H9 (cell line): ENCODE results near the gene TMEM108. TPM values are rescaled to one million over a fixed set of nuclear protein-coding genes. Genes with fewer than 3 reads are reported as not detected.

ENCODE experiments used
- DNase-seq: peaks from one replicate; pipeline ENCODE4 v3.0.0-alpha.2; 2017
- H2AFZ ChIP-seq: one replicate; pipeline ENCODE4 v1.6.1; 2013; ENCODE audit warnings: mild to moderate bottlenecking, low read length, control low read depth, moderate library complexity
- H2AK5ac ChIP-seq: 2 replicates; pipeline ENCODE4 v1.6.1; 2013; ENCODE audit warnings: low read length, control low read depth, mixed read lengths; ENCODE audit not compliant: insufficient read length
- H2BK120ac ChIP-seq: one replicate; pipeline ENCODE4 v1.6.1; 2013; ENCODE audit warnings: low read depth, mild to moderate bottlenecking, low read length, control low read depth, inconsistent platforms; ENCODE audit not compliant: poor library complexity, severe bottlenecking
- H2BK12ac ChIP-seq: 2 replicates; pipeline ENCODE4 v1.6.1; 2013; ENCODE audit warnings: low read length, control low read depth, mixed read lengths, low read depth; ENCODE audit not compliant: insufficient read length
- H2BK15ac ChIP-seq: 2 replicates; pipeline ENCODE4 v1.6.1; 2013; ENCODE audit warnings: low read depth, low read length, control low read depth
- H2BK20ac ChIP-seq: one replicate; pipeline ENCODE4 v1.6.1; 2013; ENCODE audit warnings: low read depth, mild to moderate bottlenecking, low read length, control low read depth, inconsistent platforms; ENCODE audit not compliant: poor library complexity, severe bottlenecking
- H2BK5ac ChIP-seq: 2 replicates; pipeline ENCODE4 v1.6.1; 2013; ENCODE audit warnings: low read length, control low read depth, mixed read lengths; ENCODE audit not compliant: insufficient read length
- H3K14ac ChIP-seq: 2 replicates; pipeline ENCODE4 v1.6.1; 2013; ENCODE audit warnings: low read length, control low read depth; ENCODE audit not compliant: insufficient read depth
- H3K18ac ChIP-seq: 2 replicates; pipeline ENCODE4 v1.6.1; 2013; ENCODE audit warnings: low read depth, mild to moderate bottlenecking, mixed read lengths, low read length, control low read depth; ENCODE audit not compliant: insufficient read length
- H3K23ac ChIP-seq: 2 replicates; pipeline ENCODE4 v1.6.1; 2013; ENCODE audit warnings: low read length, control low read depth, mixed read lengths, low read depth; ENCODE audit not compliant: insufficient read length
- H3K23me2 ChIP-seq: 2 replicates; pipeline ENCODE4 v1.6.1; 2013; ENCODE audit warnings: low read depth, mild to moderate bottlenecking, mixed read lengths, low read length, control low read depth; ENCODE audit not compliant: insufficient read length, poor library complexity, severe bottlenecking
- H3K27ac ChIP-seq: 2 replicates; pipeline ENCODE4 v1.5.1; 2013; ENCODE audit warnings: low read length, control low read depth, mixed read lengths, low read depth; ENCODE audit not compliant: insufficient read length
- H3K27me3 ChIP-seq: 2 replicates; pipeline ENCODE4 v1.6.1; 2013; ENCODE audit warnings: low read length, control low read depth, inconsistent platforms; ENCODE audit not compliant: insufficient read depth
- H3K4ac ChIP-seq: 2 replicates; pipeline ENCODE4 v1.6.1; 2013; ENCODE audit warnings: low read depth, mild to moderate bottlenecking, control low read depth, inconsistent platforms, low read length, moderate library complexity
- H3K4me1 ChIP-seq: 2 replicates; pipeline ENCODE4 v1.6.1; 2013; ENCODE audit warnings: low read length, control low read depth, inconsistent platforms; ENCODE audit not compliant: insufficient read depth
- H3K4me2 ChIP-seq: 2 replicates; pipeline ENCODE4 v1.6.1; 2013; ENCODE audit warnings: low read length, control low read depth, mixed read lengths; ENCODE audit not compliant: insufficient read length, insufficient read depth
- H3K56ac ChIP-seq: 2 replicates; pipeline ENCODE4 v1.6.1; 2013; ENCODE audit warnings: low read depth, mild to moderate bottlenecking, mixed read lengths, low read length, control low read depth; ENCODE audit not compliant: insufficient read length
- H3K79me1 ChIP-seq: 2 replicates; pipeline ENCODE4 v1.6.1; 2013; ENCODE audit warnings: low read depth, mild to moderate bottlenecking, moderate library complexity, low read length, control low read depth, inconsistent platforms; ENCODE audit not compliant: insufficient read depth, poor library complexity, severe bottlenecking
- H3K79me2 ChIP-seq: 2 replicates; pipeline ENCODE4 v1.6.1; 2013; ENCODE audit warnings: low read length, control low read depth, inconsistent platforms; ENCODE audit not compliant: insufficient read depth
- H3K9ac ChIP-seq: 2 replicates; pipeline ENCODE4 v1.6.1; 2013; ENCODE audit warnings: low read length, control low read depth, mixed read lengths; ENCODE audit not compliant: insufficient read length; ENCODE audit errors: extremely low read depth
- H3K9me3 ChIP-seq: one replicate; pipeline ENCODE4 v1.6.1; 2013; ENCODE audit warnings: low read depth, low read length, inconsistent platforms; ENCODE audit not compliant: control insufficient read depth
- H3T11ph ChIP-seq: one replicate; pipeline ENCODE4 v1.6.1; 2013; ENCODE audit warnings: mild to moderate bottlenecking, low read length, control low read depth, inconsistent platforms
- H4K20me1 ChIP-seq: one replicate; pipeline ENCODE4 v1.6.1; 2013; ENCODE audit not compliant: control insufficient read depth, insufficient read length, insufficient read depth
- H4K5ac ChIP-seq: 2 replicates; pipeline ENCODE4 v1.6.1; 2013; ENCODE audit warnings: low read depth, mild to moderate bottlenecking, mixed read lengths, low read length, control low read depth; ENCODE audit not compliant: insufficient read length
- H4K8ac ChIP-seq: replicated peaks from 2 replicates; pipeline ENCODE4 v1.6.1; 2013; ENCODE audit warnings: low read length, control low read depth, mixed read lengths, low read depth; ENCODE audit not compliant: insufficient read length
- H4K91ac ChIP-seq: 2 replicates; pipeline ENCODE4 v1.6.1; 2013; ENCODE audit warnings: low read depth, mild to moderate bottlenecking, moderate library complexity, mixed read lengths, low read length, control low read depth; ENCODE audit not compliant: insufficient read length
- H3K27ac Mint-ChIP-seq, 3 experiments: 2 replicates in 2 of 3; 3 replicates in 1 of 3; pipeline ENCODE4 v1.8.0; 2020 to 2021; ENCODE audit warnings: mixed read lengths in 3 of 3, mild to moderate bottlenecking in 1 of 3, moderate library complexity in 1 of 3
- H3K27me3 Mint-ChIP-seq: 2 replicates; pipeline ENCODE4 v1.8.0; 2021; ENCODE audit warnings: low read depth, mild to moderate bottlenecking, moderate library complexity, mixed read lengths
- H3K36me3 Mint-ChIP-seq, 3 experiments: 2 replicates in 2 of 3; 3 replicates in 1 of 3; pipeline ENCODE4 v1.8.0; 2020 to 2021; ENCODE audit warnings: low read depth in 3 of 3, mixed read lengths in 3 of 3; ENCODE audit not compliant: insufficient read depth in 1 of 3
- H3K4me1 Mint-ChIP-seq, 2 experiments: 2 replicates each; pipeline ENCODE4 v1.8.0; 2020; ENCODE audit warnings: mixed read lengths in 2 of 2
- H3K4me3 Mint-ChIP-seq, 2 experiments: 2 replicates in 1 of 2; 3 replicates in 1 of 2; pipeline ENCODE4 v1.8.0; 2020 to 2021; ENCODE audit warnings: mild to moderate bottlenecking in 2 of 2, mixed read lengths in 2 of 2, moderate library complexity in 1 of 2
- H3K9me3 Mint-ChIP-seq, 2 experiments: 2 replicates in 1 of 2; 3 replicates in 1 of 2; pipeline ENCODE4 v1.8.0; 2020; ENCODE audit warnings: mild to moderate bottlenecking in 2 of 2, mixed read lengths in 2 of 2, moderate library complexity in 1 of 2
- CTCF ChIP-seq: fragments of 200-600 bp; sonication (generic); conservative IDR thresholded peaks from 3 replicates; pipeline ENCODE4 v1.8.0; 2021; ENCODE audit warnings: antibody characterized with exemption, mild to moderate bottlenecking
- WGBS: extraction: QIAGEN DNeasy Blood & Tissue Kit; methylation state at CpG from one replicate; pipeline ENCODE4 v1.1.7; 2013; ENCODE audit warnings: missing lambda C conversion rate, low lambda C conversion rate, mixed read lengths; ENCODE audit not compliant: insufficient read length; ENCODE audit errors: extremely low coverage; 5-methylcytosine and 5-hydroxymethylcytosine counted together
- total RNA-seq: library from RNA; stranded (reverse); gene quantifications from 2 replicates; pipeline ENCODE4 v1.2.1, GENCODE V29; 2021

Gene TMEM108
- total RNA-seq, 1 experiment from 2014 or later: 5.0 TPM

- peaks cover 0 to 5% (median 4%) of the 10 kb centered on the region in 3 experiments; a peak in 4 of 7 replicates for H3K36me3 Mint-ChIP-seq
- Histone ChIP-seq H3K27me3 (no peaks in the 10 kb centered on the region), H3K9ac (no peak overlapping the region), H2BK20ac (no peak overlapping the region), H4K91ac (no peak overlapping the region), H3K79me2 (no peaks in the 10 kb centered on the region), H4K8ac (no peak overlapping the region), H3K23ac (no peak overlapping the region), H3K79me1 (no peaks in the 10 kb centered on the region), H3K27ac (no peak overlapping the region), H3K4me2 (no peak overlapping the region), H2BK120ac (no peak overlapping the region), H4K5ac (no peak overlapping the region), H3K14ac (no peak overlapping the region), H3K56ac (no peak overlapping the region), H2BK15ac (no peak overlapping the region), H3K23me2 (no peaks in the 10 kb centered on the region), H3T11ph (no peak overlapping the region), H3K4me1 (no peaks in the 10 kb centered on the region; the same call in 1 of the 2 replicates), H2AFZ (no peak overlapping the region), H3K18ac (no peak overlapping the region), H3K4ac (no peak overlapping the region), H2AK5ac (no peak overlapping the region), H3K9me3 (no peaks in the 10 kb centered on the region), H4K20me1 (no peaks in the 10 kb centered on the region), H2BK12ac (no peak overlapping the region), H2BK5ac (no peak overlapping the region)
- TF ChIP-seq CTCF: no peak
- H3K4me3 Mint-ChIP-seq: no peak overlapping the region
- peaks cover 0 to 2% of the 10 kb centered on the region in 2 experiments; a peak in 3 of 5 replicates for H3K9me3 Mint-ChIP-seq
- DNase-seq: no peak
- no CpG with 5 or more reads among the region's 1 CpG for WGBS
- peaks cover 3 to 8% of the 10 kb centered on the region in 2 experiments; a peak in 2 of 4 replicates for H3K4me1 Mint-ChIP-seq
- H3K27me3 Mint-ChIP-seq: no peaks in the 10 kb centered on the region
- H3K27ac Mint-ChIP-seq: peak overlapping the region in 1 of 3 experiments; percentile 5; a peak in 1 of 7 replicates
Observed at GRCh38 chr3:133236901-133237300, 198.7 kb downstream of the TMEM108 start.
